Left ventricle myocardium superior (tissue), 1 donor: ENCODE data around the gene SNAP91. TPM values are rescaled to one million over a fixed set of nuclear protein-coding genes. Genes with fewer than 3 reads are reported as not detected.
"Not testable (repeated sequence)": the region's sequence is repeated elsewhere in the genome, so short reads cannot be mapped to it uniquely, and the experiment has no call there.

Experiments used
- ATAC-seq: fragments of 200-7000 bp; cut with Tn5 transposase; one replicate; pipeline ENCODE4 v1.9.1; 2020; ENCODE audit warnings: mild to moderate bottlenecking, moderate library complexity
- DNase-seq: peaks from one replicate; pipeline ENCODE4 v3.0.0-alpha.2; 2020
- intact Hi-C: fragments of 100-400 bp; cut with micrococcal nuclease; formaldehyde crosslinking; loops from one replicate; pipeline ENCODE4 v1.11.0; 2022
- total RNA-seq: library from RNA; stranded (reverse); fragmentation: NEBNext Ultra II Directional; extraction: Animal tissue kit (Norgen Biotek cat#: 25700); gene quantifications from one replicate; pipeline ENCODE4 v1.2.1, GENCODE V29; 2021
- donor health status: DM: no; HTN: yes; CAD: no; lungs with severe emphysema.

The SNAP91 gene
- total RNA-seq, 1 donor from 2014 or later: 1.3 TPM

- DNase-seq (no peak), ATAC-seq (no peak)
- intact Hi-C loops: no loop called here
Observed at GRCh38 chr6:83633609-83634008, 75.3 kb downstream of the SNAP91 start.

- ATAC-seq (no peak), DNase-seq (no peak)
- intact Hi-C loops: no loop called here
Observed at GRCh38 chr6:83633149-83633548, 75.8 kb downstream of the SNAP91 start.

- intact Hi-C loops, ATAC-seq, DNase-seq: not testable (repeated sequence)
Observed at GRCh38 chr6:83629908-83630307, 79.0 kb downstream of the SNAP91 start.

GRCh38 chr6:83615025-83615999, 93.6 kb downstream of the SNAP91 start:
- intact Hi-C loops: no loop called here
- no peak for ATAC-seq

GRCh38 chr6:83613378-83613777, 95.5 kb downstream of the SNAP91 start:
- intact Hi-C loops: no loop called here
- no peak for DNase-seq
- ATAC-seq: no peak

More at GRCh38 chr6:83615025-83615999, 93.6 kb downstream of the SNAP91 start:
- no peak for DNase-seq

GRCh38 chr6:83609248-83609647, 99.7 kb downstream of the SNAP91 start:
- ATAC-seq (no peak), DNase-seq (no peak)
- intact Hi-C loops: no loop called here

- DNase-seq (no peak), ATAC-seq (no peak)
- intact Hi-C loops: no loop called here
Observed at GRCh38 chr6:83605517-83605916, 103.4 kb downstream of the SNAP91 start.

GRCh38 chr6:83603551-83603950, 105.3 kb downstream of the SNAP91 start:
- intact Hi-C loops: no loop called here
- ATAC-seq: no peak
- no peak for DNase-seq

GRCh38 chr6:83601119-83601518, 107.8 kb downstream of the SNAP91 start:
- ATAC-seq (no peak), DNase-seq (no peak)
- intact Hi-C loops: no loop called here

GRCh38 chr6:83600459-83600858, 108.4 kb downstream of the SNAP91 start:
- DNase-seq (no peak), ATAC-seq (no peak)
- intact Hi-C loops: no loop called here

GRCh38 chr6:83597511-83597910, 111.4 kb downstream of the SNAP91 start:
- DNase-seq: no peak
- intact Hi-C loops: no loop called here
- no peak for ATAC-seq

GRCh38 chr6:83597051-83597450, 111.8 kb downstream of the SNAP91 start:
- ATAC-seq (no peak), DNase-seq (no peak)
- intact Hi-C loops: no loop called here

- no peak for ATAC-seq
- no peak for DNase-seq
- intact Hi-C loops: no loop called here
Observed at GRCh38 chr6:83594941-83595340, 114.0 kb downstream of the SNAP91 start.

- intact Hi-C loops: no loop called here
Observed at GRCh38 chr6:83593395-83593785, 115.5 kb downstream of the SNAP91 start.

GRCh38 chr6:83592770-83593394, 116.0 kb downstream of the SNAP91 start:
- no peak for DNase-seq
- ATAC-seq: no peak
- intact Hi-C loops: no loop called here

More at GRCh38 chr6:83593395-83593785, 115.5 kb downstream of the SNAP91 start:
- ATAC-seq: no peak
- DNase-seq: no peak

- intact Hi-C loops: no loop called here
- no peak for ATAC-seq
- no peak for DNase-seq
Observed at GRCh38 chr6:83590416-83590815, 118.5 kb downstream of the SNAP91 start.

GRCh38 chr6:83589076-83589475, 119.8 kb downstream of the SNAP91 start:
- DNase-seq (no peak), ATAC-seq (no peak)
- intact Hi-C loops: no loop called here

- intact Hi-C loops: no loop called here
- ATAC-seq: no peak
- no peak for DNase-seq
Observed at GRCh38 chr6:83578057-83578456, 130.8 kb downstream of the SNAP91 start.

- intact Hi-C loops: no loop called here
Observed at GRCh38 chr6:83574783-83575182, 134.1 kb downstream of the SNAP91 start.

GRCh38 chr6:83571663-83572185, 137.2 kb downstream of the SNAP91 start:
- DNase-seq: not testable (repeated sequence)

More at GRCh38 chr6:83574783-83575182, 134.1 kb downstream of the SNAP91 start:
- DNase-seq (no peak), ATAC-seq (no peak)

More at GRCh38 chr6:83571663-83572185, 137.2 kb downstream of the SNAP91 start:
- ATAC-seq, intact Hi-C loops: not testable (repeated sequence)
